Measurements from ENCODE around the gene C7. TPM values are rescaled to one million over a fixed set of nuclear protein-coding genes. Genes with fewer than 3 reads are reported as not detected.
"Not testable (repeated sequence)": the region's sequence is repeated elsewhere in the genome, so short reads cannot be mapped to it uniquely, and the experiment has no call there.

Gene C7
- total RNA-seq, 1 donor from 2014 or later, result 84.1 TPM

- DNase-seq (ENCODE audit: low spot score), result no peak
- intact Hi-C loops (cut with DNase I), result no loop called here
Observed at GRCh38 chr5:40985501-40985900, 76.2 kb downstream of the C7 start.

GRCh38 chr5:40986666-40987065 lies 77.4 kb downstream of the C7 start:
- DNase-seq (ENCODE audit: low spot score), result no peak
- intact Hi-C loops (cut with DNase I), result no loop called here

- intact Hi-C loops (cut with DNase I), result no loop called here
- DNase-seq (ENCODE audit: low spot score), result no peak
Observed at GRCh38 chr5:40987349-40987748, 78.1 kb downstream of the C7 start.

GRCh38 chr5:40988746-40989510 lies 79.6 kb downstream of the C7 start:
- no peak for DNase-seq (ENCODE audit: low spot score)
- intact Hi-C loops (cut with DNase I), result no loop called here

GRCh38 chr5:40991168-40991980 lies 82.1 kb downstream of the C7 start:
- DNase-seq (ENCODE audit: low spot score), result no peak
- intact Hi-C loops (cut with DNase I), result loop anchor here (1.0 to 5.0 kb wide), 2 partner anchors 84 to 202 kb away; partner anchors contain the start of gene C7

GRCh38 chr5:40991981-40992559 lies 82.8 kb downstream of the C7 start:
- intact Hi-C loops (cut with DNase I), result loop anchor here (1.0 to 5.0 kb wide), 2 partner anchors 85 to 201 kb away; partner anchors contain the start of gene C7
- no peak for DNase-seq (ENCODE audit: low spot score)

- intact Hi-C loops (cut with DNase I), result no loop called here
Observed at GRCh38 chr5:40995801-40996586, 86.7 kb downstream of the C7 start.

GRCh38 chr5:40999142-40999541 lies 89.8 kb downstream of the C7 start:
- no peak for DNase-seq (ENCODE audit: low spot score)
- intact Hi-C loops (cut with DNase I), result no loop called here

More at GRCh38 chr5:40995801-40996586, 86.7 kb downstream of the C7 start:
- no peak for DNase-seq (ENCODE audit: low spot score)

- intact Hi-C loops (cut with DNase I), result no loop called here
- no peak for DNase-seq (ENCODE audit: low spot score)
Observed at GRCh38 chr5:40999966-41000365, 90.7 kb downstream of the C7 start.

- intact Hi-C loops (cut with DNase I), result no loop called here
- DNase-seq (ENCODE audit: low spot score), result no peak
Observed at GRCh38 chr5:41003670-41004376, 94.5 kb downstream of the C7 start.

- DNase-seq (ENCODE audit: low spot score), result no peak
- intact Hi-C loops (cut with DNase I), result no loop called here
Observed at GRCh38 chr5:41004931-41005330, 95.6 kb downstream of the C7 start.

GRCh38 chr5:41009232-41009631 lies 99.9 kb downstream of the C7 start:
- DNase-seq (ENCODE audit: low spot score), result no peak
- intact Hi-C loops (cut with DNase I), result no loop called here

GRCh38 chr5:41010572-41010971 lies 101.3 kb downstream of the C7 start:
- intact Hi-C loops (cut with DNase I), result no loop called here
- DNase-seq (ENCODE audit: low spot score), result no peak

- DNase-seq (ENCODE audit: low spot score), result no peak
- intact Hi-C loops (cut with DNase I), result no loop called here
Observed at GRCh38 chr5:41012318-41012717, 103.0 kb downstream of the C7 start.

GRCh38 chr5:41022600-41022999 lies 113.3 kb downstream of the C7 start:
- intact Hi-C loops (cut with DNase I); DNase-seq (ENCODE audit: low spot score): not testable (repeated sequence)

Data from cardiac septum (tissue), 1 donor.